Measurements from ENCODE around the gene OSBPL5. TPM values are rescaled to one million over a fixed set of nuclear protein-coding genes. Genes with fewer than 3 reads are reported as not detected.

OSBPL5 gene
- total RNA-seq, 1 donor = 49.7 TPM

GRCh38 chr11:3192511-3193372 lies 27.6 kb upstream of the OSBPL5 start:
- no peak for DNase-seq (ENCODE audit: low read depth)
- TF ChIP-seq CTCF (IDR thresholded peaks at IDR 0.05; ENCODE audit: insufficient read depth, low read depth, low read length) = no peak
- no peak overlapping the region for H3K4me3 ChIP-seq (ENCODE audit: low read depth, low read length)

GRCh38 chr11:3191586-3192324 lies 26.6 kb upstream of the OSBPL5 start:
- no peak for DNase-seq (ENCODE audit: low read depth)
- TF ChIP-seq CTCF (IDR thresholded peaks at IDR 0.05; ENCODE audit: insufficient read depth, low read depth, low read length) = no peak
- H3K4me3 ChIP-seq (ENCODE audit: low read depth, low read length) = no peak overlapping the region

- no peak for DNase-seq (ENCODE audit: low read depth)
- no peak for TF ChIP-seq CTCF (IDR thresholded peaks at IDR 0.05; ENCODE audit: insufficient read depth, low read depth, low read length)
- H3K4me3 ChIP-seq (ENCODE audit: low read depth, low read length) = no peak overlapping the region
Observed at GRCh38 chr11:3190600-3190999, 25.5 kb upstream of the OSBPL5 start.

GRCh38 chr11:3189886-3190583 lies 24.9 kb upstream of the OSBPL5 start:
- no peak for DNase-seq (ENCODE audit: low read depth)
- no peak overlapping the region for H3K4me3 ChIP-seq (ENCODE audit: low read depth, low read length)
- TF ChIP-seq CTCF (IDR thresholded peaks at IDR 0.05; ENCODE audit: insufficient read depth, low read depth, low read length) = no peak

- DNase-seq (ENCODE audit: low read depth) = no peak
- TF ChIP-seq CTCF (IDR thresholded peaks at IDR 0.05; ENCODE audit: insufficient read depth, low read depth, low read length) = no peak
- no peak overlapping the region for H3K4me3 ChIP-seq (ENCODE audit: low read depth, low read length)
Observed at GRCh38 chr11:3189196-3189843, 24.2 kb upstream of the OSBPL5 start.

- TF ChIP-seq CTCF (IDR thresholded peaks at IDR 0.05; ENCODE audit: insufficient read depth, low read depth, low read length) = no peak
Observed at GRCh38 chr11:3188496-3189195, 23.5 kb upstream of the OSBPL5 start.

More at GRCh38 chr11:3188496-3189195, 23.5 kb upstream of the OSBPL5 start:
- no peak overlapping the region for H3K4me3 ChIP-seq (ENCODE audit: low read depth, low read length)
- no peak for DNase-seq (ENCODE audit: low read depth)

Measured in fibroblast of villous mesenchyme (primary cell).